GM12865 (cell line): ENCODE results near the gene MED26.
A peak's percentile ranks its signal among the peaks of the same experiment; 100 is the strongest.
"Not testable (repeated sequence)": the region's sequence is repeated elsewhere in the genome, so short reads cannot be mapped to it uniquely, and the experiment has no call there.

Experiments
- DNase-seq: peaks from one replicate; pipeline ENCODE4 v3.0.0; 2010; ENCODE audit warnings: low read depth
- H3K4me3 ChIP-seq: 2 replicates; pipeline ENCODE4 v1.5.1; 2011; ENCODE audit warnings: mild to moderate bottlenecking, low read depth, low read length, control low read depth
- TF ChIP-seq, protein P1 (sequence below): IDR thresholded peaks from 2 replicates; pipeline ENCODE4 v1.5.1; 2011; ENCODE audit warnings: low read length, control low read depth, low read depth, inconsistent platforms; ENCODE audit not compliant: insufficient read depth; ENCODE audit errors: missing control alignments

The MED26 gene, protein sequence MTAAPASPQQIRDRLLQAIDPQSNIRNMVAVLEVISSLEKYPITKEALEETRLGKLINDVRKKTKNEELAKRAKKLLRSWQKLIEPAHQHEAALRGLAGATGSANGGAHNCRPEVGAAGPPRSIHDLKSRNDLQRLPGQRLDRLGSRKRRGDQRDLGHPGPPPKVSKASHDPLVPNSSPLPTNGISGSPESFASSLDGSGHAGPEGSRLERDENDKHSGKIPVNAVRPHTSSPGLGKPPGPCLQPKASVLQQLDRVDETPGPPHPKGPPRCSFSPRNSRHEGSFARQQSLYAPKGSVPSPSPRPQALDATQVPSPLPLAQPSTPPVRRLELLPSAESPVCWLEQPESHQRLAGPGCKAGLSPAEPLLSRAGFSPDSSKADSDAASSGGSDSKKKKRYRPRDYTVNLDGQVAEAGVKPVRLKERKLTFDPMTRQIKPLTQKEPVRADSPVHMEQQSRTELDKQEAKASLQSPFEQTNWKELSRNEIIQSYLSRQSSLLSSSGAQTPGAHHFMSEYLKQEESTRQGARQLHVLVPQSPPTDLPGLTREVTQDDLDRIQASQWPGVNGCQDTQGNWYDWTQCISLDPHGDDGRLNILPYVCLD

DNA sequence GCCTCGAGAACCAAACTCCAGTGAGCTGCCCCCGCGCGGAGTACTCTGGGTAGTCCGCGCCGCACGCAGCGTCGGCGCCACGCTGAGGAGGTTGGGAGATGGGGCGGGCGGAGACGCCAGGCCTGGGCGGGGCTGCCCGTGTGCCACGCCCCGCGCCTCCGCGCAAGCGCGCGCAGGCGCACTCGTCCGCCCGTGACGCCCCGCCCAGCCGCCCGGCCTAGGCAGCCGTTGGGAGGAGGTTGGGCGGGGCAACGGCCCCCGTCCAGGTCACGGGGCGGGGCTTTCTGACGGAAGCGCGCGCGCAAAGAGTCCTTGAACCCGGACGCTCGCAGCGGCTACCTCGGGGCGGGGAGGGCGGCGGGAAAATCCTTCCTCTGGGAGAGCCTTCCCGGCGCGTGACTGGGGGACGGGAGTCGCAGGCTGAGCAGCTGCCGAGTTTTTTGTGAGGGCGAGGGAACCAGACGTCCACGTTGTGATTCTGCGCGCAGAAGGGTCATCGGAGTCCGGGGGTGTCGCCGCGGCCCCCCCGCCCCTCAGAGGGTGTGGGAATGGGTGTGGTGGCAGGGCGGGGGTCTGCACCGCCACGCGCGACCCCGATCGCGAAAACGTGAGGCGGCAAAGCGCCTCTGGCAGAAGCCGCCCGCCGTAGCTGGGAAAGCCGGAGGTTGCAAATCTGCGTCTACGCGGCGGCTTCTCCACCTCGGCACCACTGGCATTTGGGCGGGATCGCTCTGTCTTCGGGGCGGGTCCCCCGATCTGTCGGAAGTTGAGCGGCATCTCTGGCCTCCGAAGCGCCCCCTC lies at the start of gene MED26:
TSS of gene MED26 (minus strand) at position 22 of the 801 bp plus-strand sequence. CDS start 261 bp downstream, outside the sequence.
- peak within 1 kb of the TSS; percentile 97 for H3K4me3 ChIP-seq
- TF ChIP-seq, protein P1, sequence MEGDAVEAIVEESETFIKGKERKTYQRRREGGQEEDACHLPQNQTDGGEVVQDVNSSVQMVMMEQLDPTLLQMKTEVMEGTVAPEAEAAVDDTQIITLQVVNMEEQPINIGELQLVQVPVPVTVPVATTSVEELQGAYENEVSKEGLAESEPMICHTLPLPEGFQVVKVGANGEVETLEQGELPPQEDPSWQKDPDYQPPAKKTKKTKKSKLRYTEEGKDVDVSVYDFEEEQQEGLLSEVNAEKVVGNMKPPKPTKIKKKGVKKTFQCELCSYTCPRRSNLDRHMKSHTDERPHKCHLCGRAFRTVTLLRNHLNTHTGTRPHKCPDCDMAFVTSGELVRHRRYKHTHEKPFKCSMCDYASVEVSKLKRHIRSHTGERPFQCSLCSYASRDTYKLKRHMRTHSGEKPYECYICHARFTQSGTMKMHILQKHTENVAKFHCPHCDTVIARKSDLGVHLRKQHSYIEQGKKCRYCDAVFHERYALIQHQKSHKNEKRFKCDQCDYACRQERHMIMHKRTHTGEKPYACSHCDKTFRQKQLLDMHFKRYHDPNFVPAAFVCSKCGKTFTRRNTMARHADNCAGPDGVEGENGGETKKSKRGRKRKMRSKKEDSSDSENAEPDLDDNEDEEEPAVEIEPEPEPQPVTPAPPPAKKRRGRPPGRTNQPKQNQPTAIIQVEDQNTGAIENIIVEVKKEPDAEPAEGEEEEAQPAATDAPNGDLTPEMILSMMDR, result no peak
- DNase-seq, result peak; percentile 97

DNA sequence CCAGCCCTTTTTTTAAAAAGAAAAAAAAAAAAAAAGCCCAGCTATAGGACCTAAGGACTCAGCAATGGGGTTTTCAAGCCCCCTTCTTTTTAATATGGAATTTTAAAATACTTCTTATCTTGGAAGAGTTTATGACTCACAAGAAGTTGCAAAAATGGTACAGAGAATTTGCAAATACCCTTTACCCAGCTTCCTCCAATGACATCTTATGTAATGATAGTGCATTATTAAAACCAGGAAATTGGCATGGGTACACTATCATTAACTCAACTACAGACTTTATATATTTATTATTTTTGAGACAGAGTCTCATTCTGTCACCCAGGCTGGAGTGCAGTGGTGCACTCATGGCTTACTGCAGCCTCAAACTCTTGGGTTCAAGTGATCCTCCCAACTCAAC lies 49.1 kb upstream of the MED26 start:
- H3K4me3 ChIP-seq, result no peak overlapping the region
- TF ChIP-seq, protein P1, result no peak
- DNase-seq, result no peak

DNA sequence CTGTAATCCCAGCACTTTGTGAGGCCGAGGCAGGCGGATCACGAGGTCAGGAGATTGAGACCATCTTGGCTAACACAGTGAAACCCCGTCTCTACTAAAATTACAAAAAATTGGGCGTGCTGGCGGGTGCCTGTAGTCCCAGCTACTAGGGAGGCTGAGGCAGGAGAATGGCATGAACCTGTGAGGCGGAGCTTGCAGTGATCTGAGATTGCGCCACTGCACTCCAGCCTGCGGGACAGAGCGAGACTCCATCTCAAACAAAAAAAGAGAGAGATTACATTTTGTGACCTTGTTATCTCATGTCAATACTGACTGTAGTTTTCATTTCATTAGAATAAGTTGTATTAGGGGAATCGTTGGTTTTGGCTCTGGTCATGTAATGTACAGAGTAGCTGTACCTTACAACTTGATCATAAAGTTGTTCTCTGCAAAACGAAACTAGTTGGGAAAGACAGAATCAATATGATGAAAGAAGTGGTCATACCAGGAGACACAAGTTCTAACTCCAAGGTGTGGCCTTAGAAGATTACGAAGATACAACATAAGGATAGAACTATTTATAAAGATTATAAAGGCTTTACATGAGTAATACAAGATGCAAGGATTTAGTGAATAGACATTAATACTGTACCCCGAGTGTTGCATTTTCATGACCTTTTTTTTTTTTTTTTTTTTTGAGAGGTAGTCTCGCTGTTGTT lies 48.2 kb upstream of the MED26 start:
- H3K4me3 ChIP-seq, result no peak overlapping the region
- TF ChIP-seq, protein P1, result no peak
- DNase-seq, result no peak

DNA sequence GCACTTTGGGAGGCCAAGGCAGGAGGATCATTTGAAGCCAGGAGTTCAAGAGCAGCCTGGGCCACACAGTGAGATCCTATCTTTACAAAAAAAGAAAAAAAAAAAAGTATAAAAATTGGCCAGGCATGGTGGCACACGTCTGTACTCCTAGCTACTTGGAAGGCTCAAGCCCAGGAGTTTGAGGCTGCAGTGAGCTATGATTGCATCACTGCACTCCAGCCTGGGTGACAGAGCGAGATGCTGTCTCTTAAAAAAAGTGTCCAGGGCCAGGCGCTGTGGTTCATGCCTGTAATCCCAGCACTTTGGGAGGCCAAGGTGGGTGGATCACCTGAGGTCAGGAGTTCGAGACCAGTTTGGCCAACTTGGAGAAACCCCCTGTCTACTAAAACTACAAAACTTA lies 45.8 kb upstream of the MED26 start:
- H3K4me3 ChIP-seq, DNase-seq: not testable (repeated sequence)

DNA sequence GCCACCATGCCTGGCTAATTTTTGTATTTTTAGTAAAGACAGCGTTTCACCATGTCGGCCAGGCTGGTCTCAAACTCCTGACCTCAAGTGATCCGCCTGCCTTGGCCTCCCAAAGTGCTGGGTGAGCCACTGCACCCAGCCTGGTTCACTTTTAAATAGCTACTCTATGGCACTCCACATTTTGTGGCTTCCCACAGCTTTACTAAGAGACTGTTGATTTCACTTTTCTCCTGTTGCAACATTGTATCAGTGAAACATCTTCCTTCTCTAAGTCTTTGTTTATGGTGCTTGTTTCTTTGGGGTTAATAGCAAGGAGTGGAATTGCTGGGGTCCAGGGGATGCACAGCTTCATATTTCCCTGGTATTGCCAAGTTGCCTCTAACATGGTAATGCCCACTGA lies 45.2 kb upstream of the MED26 start:
- no peak overlapping the region for H3K4me3 ChIP-seq
- TF ChIP-seq, protein P1, result no peak
- DNase-seq, result no peak

DNA sequence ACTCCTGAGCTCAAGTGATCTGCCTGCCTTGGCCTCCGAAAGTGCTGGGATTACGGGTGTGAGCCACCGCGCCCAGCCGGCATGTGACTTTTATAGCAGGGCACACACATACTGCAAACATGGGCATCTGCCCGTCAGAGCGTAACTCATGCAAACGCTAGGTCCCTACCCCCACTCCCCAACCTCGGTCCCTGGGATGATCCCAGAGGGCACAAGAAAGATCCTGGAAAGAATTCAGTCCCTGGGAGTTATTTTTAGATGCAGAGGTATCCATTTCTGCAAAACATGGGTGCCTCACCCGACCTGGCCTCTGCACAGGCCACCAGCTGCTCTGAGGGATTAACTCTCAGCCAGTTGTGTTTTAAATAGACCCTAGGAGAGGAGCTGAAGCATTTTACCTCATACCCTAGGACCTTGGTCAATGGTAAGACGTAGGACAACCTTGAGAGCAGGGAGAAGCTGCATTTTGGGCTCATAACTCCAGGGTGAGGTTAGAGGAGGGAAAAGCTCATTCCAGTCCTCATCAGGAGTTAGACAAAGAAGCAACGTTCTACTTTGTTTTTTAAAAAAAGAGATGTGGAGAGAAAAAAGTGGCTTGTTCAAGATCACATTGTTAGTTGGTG lies 43.8 kb upstream of the MED26 start:
- TF ChIP-seq, protein P1, result no peak
- DNase-seq, result no peak

More for the DNA sequence above, 43.8 kb upstream of the MED26 start:
- no peak overlapping the region for H3K4me3 ChIP-seq
